GM18951 (cell line): ENCODE measurements around the gene SRP19.
"Not testable (repeated sequence)": the region's sequence is repeated elsewhere in the genome, so short reads cannot be mapped to it uniquely, and the experiment has no call there.

Experiments used
- POLR2A ChIP-seq: IDR thresholded peaks from 4 replicates; pipeline ENCODE4 v1.6.1; 2011; ENCODE audit warnings: mild to moderate bottlenecking; ENCODE audit not compliant: insufficient read length, insufficient read depth; ENCODE audit errors: extremely low read depth
- in situ Hi-C: fragments of 300-500 bp; cut with MboI; formaldehyde crosslinking; loops from one replicate; pipeline ENCODE4 v1.12.0; 2022; ENCODE audit warnings: low sequenced_read_pairs, mixed read lengths, inconsistent platforms; ENCODE audit not compliant: unreplicated experiment

Gene SRP19

GRCh38 chr5:112883192-112883591 lies 22.1 kb downstream of the SRP19 start:
- in situ Hi-C loops: no loop called here
- no peak for TF ChIP-seq POLR2A

GRCh38 chr5:112885001-112885400 lies 23.9 kb downstream of the SRP19 start:
- in situ Hi-C loops: no loop called here
- no peak for TF ChIP-seq POLR2A

- in situ Hi-C loops: no loop called here
- TF ChIP-seq POLR2A: no peak
Measured at GRCh38 chr5:112886975-112887374, 25.9 kb downstream of the SRP19 start.

- in situ Hi-C loops: not testable (repeated sequence)
Measured at GRCh38 chr5:112892066-112892465, 31.0 kb downstream of the SRP19 start.

GRCh38 chr5:112892776-112893175 lies 31.7 kb downstream of the SRP19 start:
- in situ Hi-C loops: no loop called here

GRCh38 chr5:112895682-112896081 lies 34.6 kb downstream of the SRP19 start:
- in situ Hi-C loops: no loop called here
- TF ChIP-seq POLR2A: no peak

More at GRCh38 chr5:112892776-112893175, 31.7 kb downstream of the SRP19 start:
- no peak for TF ChIP-seq POLR2A

GRCh38 chr5:112902561-112902960 lies 41.5 kb downstream of the SRP19 start:
- TF ChIP-seq POLR2A: no peak
- in situ Hi-C loops: no loop called here

GRCh38 chr5:112904996-112905395 lies 43.9 kb downstream of the SRP19 start:
- in situ Hi-C loops: not testable (repeated sequence)

- in situ Hi-C loops: no loop called here
- no peak for TF ChIP-seq POLR2A
Measured at GRCh38 chr5:112906637-112907036, 45.5 kb downstream of the SRP19 start.

- in situ Hi-C loops: no loop called here
- no peak for TF ChIP-seq POLR2A
Measured at GRCh38 chr5:112907166-112907631, 46.1 kb downstream of the SRP19 start.

- TF ChIP-seq POLR2A: no peak
- in situ Hi-C loops: no loop called here
Measured at GRCh38 chr5:112908854-112909253, 47.8 kb downstream of the SRP19 start.

GRCh38 chr5:112910529-112910928 lies 49.4 kb downstream of the SRP19 start:
- no peak for TF ChIP-seq POLR2A
- in situ Hi-C loops: no loop called here

GRCh38 chr5:112914584-112914983 lies 53.5 kb downstream of the SRP19 start:
- no peak for TF ChIP-seq POLR2A
- in situ Hi-C loops: no loop called here

GRCh38 chr5:112915831-112916230 lies 54.7 kb downstream of the SRP19 start:
- TF ChIP-seq POLR2A: no peak
- in situ Hi-C loops: no loop called here

GRCh38 chr5:112917453-112917995 lies 56.4 kb downstream of the SRP19 start:
- in situ Hi-C loops: no loop called here
- no peak for TF ChIP-seq POLR2A
